HFFc6 (cell line): ENCODE data around the gene AKAP6. TPM values are rescaled to one million over a fixed set of nuclear protein-coding genes. Genes with fewer than 3 reads are reported as not detected.
A peak's percentile ranks its signal among the peaks of the same experiment; 100 is the strongest.

Source experiments
- DNase-seq: peaks from one replicate; pipeline ENCODE4 v3.0.0-alpha.2; 2018
- H3K27ac Mint-ChIP-seq: 2 replicates; pipeline ENCODE4 v1.8.0; 2020; ENCODE audit warnings: mild to moderate bottlenecking, mixed read lengths
- H3K27me3 Mint-ChIP-seq: 2 replicates; pipeline ENCODE4 v1.8.0; 2021; ENCODE audit warnings: mild to moderate bottlenecking, moderate library complexity, mixed read lengths; ENCODE audit not compliant: insufficient read depth
- H3K36me3 Mint-ChIP-seq: 2 replicates; pipeline ENCODE4 v1.8.0; 2021; ENCODE audit warnings: low read depth, mixed read lengths
- H3K4me1 Mint-ChIP-seq: 2 replicates; pipeline ENCODE4 v1.8.0; 2020; ENCODE audit warnings: low read depth, mixed read lengths
- H3K4me3 Mint-ChIP-seq: 2 replicates; pipeline ENCODE4 v1.8.0; 2020; ENCODE audit warnings: mild to moderate bottlenecking, moderate library complexity, mixed read lengths
- H3K9me3 Mint-ChIP-seq: 2 replicates; pipeline ENCODE4 v1.8.0; 2020; ENCODE audit warnings: mild to moderate bottlenecking, mixed read lengths
- total RNA-seq, 6 experiments: library from RNA; stranded (reverse); fragmentation: NEBNext Ultra II Directional; extraction: Animal tissue kit (Norgen Biotek cat#: 25700); gene quantifications; 2 replicates in 1 of 6; 3 replicates in 5 of 6; pipeline ENCODE4 v1.2.3, GENCODE V29; 2021
- TF ChIP-seq, protein P1 (sequence below): fragments of 200-600 bp; sonication (generic); IDR thresholded peaks from 2 replicates; pipeline ENCODE4 v1.5.0; 2021; ENCODE audit warnings: antibody characterized with exemption, mild to moderate bottlenecking

Gene AKAP6
- total RNA-seq, 6 experiments from 2014 or later: 6.1 to 9.8 (median 6.5) TPM

DNA sequence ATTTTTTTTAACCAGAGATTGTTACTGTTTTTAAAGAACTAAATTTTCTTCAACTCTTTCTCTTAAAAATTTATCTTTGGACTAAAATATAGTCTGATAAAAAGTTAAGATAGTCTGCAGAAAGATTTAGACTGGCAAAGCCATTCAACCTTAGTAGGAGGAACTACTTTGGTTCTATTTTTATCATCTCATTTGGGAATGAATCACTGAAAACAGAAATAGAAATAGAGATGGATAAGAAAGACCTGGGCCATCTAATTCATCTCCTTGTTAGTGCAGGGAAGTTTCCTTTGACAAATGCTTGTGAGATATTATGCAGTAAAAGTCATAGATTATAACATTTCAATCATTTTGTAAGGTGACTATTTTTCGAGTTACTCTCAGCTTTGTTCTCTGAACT is 346.3 kb downstream of the AKAP6 start:
- H3K9me3 Mint-ChIP-seq: no peaks in the 10 kb centered on the region
- no peaks in the 10 kb centered on the region; the same call in 1 of the 2 replicates for H3K27me3 Mint-ChIP-seq
- TF ChIP-seq, protein P1, sequence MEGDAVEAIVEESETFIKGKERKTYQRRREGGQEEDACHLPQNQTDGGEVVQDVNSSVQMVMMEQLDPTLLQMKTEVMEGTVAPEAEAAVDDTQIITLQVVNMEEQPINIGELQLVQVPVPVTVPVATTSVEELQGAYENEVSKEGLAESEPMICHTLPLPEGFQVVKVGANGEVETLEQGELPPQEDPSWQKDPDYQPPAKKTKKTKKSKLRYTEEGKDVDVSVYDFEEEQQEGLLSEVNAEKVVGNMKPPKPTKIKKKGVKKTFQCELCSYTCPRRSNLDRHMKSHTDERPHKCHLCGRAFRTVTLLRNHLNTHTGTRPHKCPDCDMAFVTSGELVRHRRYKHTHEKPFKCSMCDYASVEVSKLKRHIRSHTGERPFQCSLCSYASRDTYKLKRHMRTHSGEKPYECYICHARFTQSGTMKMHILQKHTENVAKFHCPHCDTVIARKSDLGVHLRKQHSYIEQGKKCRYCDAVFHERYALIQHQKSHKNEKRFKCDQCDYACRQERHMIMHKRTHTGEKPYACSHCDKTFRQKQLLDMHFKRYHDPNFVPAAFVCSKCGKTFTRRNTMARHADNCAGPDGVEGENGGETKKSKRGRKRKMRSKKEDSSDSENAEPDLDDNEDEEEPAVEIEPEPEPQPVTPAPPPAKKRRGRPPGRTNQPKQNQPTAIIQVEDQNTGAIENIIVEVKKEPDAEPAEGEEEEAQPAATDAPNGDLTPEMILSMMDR: no peak
- peaks cover 5% of the 10 kb centered on the region; the same call in 1 of the 2 replicates for H3K36me3 Mint-ChIP-seq
- peaks cover 18% of the 10 kb centered on the region for H3K4me1 Mint-ChIP-seq
- DNase-seq: no peak
- H3K4me3 Mint-ChIP-seq: no peak overlapping the region
- H3K27ac Mint-ChIP-seq: peak overlapping the region; percentile 11; the same call in 1 of the 2 replicates

DNA sequence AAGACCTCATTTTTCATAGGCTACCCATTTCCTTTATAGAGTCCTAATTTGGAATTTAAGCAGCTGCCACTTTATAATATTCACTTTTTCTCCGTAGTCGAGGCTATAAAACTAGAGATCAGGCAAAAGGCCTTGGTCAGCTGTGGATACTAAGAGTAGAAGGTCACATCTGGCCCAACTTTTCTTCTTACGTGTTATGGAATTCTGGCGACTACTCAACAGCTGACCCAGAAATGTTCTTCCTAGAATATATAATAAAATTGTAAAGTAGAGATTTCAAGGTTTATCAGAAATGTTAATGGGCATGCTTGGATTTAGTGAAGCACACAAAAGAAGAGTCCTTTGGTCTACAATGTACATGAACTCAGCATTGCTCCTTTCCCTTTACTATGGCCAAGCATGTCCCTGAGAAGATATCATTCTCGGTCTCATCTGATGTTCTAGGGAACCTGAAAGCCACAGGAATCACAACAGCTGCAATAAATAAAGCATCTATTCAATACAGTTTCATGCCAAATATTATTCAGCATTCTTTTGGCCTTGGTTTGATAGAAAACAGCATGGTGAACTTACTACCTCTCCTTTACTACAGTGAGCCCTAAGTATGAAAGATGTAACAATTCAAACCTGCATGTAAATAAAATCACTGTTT is 348.2 kb downstream of the AKAP6 start:
- H3K27me3 Mint-ChIP-seq: no peaks in the 10 kb centered on the region; the same call in 1 of the 2 replicates
- H3K36me3 Mint-ChIP-seq: no peaks in the 10 kb centered on the region
- peaks cover 18% of the 10 kb centered on the region for H3K4me1 Mint-ChIP-seq
- no peaks in the 10 kb centered on the region for H3K9me3 Mint-ChIP-seq
- TF ChIP-seq, protein P1: no peak
- no peak for DNase-seq
- no peak overlapping the region for H3K4me3 Mint-ChIP-seq
- H3K27ac Mint-ChIP-seq: no peak overlapping the region

DNA sequence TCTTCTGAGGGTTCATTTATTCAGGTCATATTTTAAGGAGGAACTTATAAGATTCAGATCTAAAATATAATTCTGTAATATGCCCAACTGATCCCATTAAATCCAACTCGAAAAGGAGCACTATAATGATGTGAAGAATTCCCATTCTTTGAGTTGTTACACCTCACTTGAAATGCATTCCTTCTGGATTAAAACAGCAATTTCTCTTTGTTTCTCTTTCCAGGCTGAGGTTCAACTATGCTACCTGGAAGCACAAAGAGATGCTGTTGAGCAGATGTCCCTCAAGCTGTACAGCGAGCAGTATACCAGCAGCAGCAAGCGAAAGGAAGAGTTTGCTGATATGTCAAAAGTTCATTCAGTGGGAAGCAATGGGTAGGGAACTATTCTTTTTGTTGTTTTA is 349.0 kb downstream of the AKAP6 start:
- TF ChIP-seq, protein P1: no peak
- H3K9me3 Mint-ChIP-seq: no peaks in the 10 kb centered on the region
- H3K27me3 Mint-ChIP-seq: no peaks in the 10 kb centered on the region
- H3K36me3 Mint-ChIP-seq: no peaks in the 10 kb centered on the region
- no peak overlapping the region for H3K27ac Mint-ChIP-seq
- H3K4me1 Mint-ChIP-seq: peaks cover 18% of the 10 kb centered on the region
- H3K4me3 Mint-ChIP-seq: no peak overlapping the region
- DNase-seq: no peak

DNA sequence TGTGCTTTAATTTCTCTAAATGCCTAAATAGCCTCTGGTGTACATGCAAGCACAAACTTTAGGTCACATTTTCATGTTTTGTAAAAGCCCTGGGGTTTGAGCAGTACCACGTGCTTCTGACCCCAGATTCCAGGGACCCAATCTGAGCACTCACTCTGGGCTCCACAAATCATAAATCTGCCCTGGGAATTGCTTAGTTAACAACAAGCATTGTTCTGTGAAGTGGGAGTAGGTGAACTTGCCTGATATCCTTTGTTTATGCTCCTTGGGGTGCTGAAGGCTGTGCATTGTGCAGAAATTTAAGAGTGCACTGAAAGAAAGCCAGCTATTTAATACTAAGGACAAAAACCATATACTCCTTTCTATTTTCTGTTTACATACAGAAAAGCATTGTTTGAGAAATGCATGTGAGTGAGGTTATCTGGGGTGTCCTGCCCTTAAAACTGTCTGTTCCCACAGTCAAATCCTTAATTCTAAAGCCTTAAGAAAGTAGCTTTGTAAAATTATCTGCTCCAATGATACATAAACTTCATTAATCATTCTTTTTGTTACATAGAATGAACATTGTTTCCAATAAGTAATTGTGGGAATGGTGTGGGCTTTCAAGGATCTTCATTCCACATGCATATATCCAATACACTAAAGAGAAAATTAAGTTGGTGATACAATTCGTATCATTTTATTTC is 351.0 kb downstream of the AKAP6 start:
- H3K36me3 Mint-ChIP-seq: no peaks in the 10 kb centered on the region
- no peak overlapping the region for H3K27ac Mint-ChIP-seq
- H3K4me1 Mint-ChIP-seq: peaks cover 16% of the 10 kb centered on the region
- no peak overlapping the region for H3K4me3 Mint-ChIP-seq
- no peaks in the 10 kb centered on the region for H3K9me3 Mint-ChIP-seq
- no peaks in the 10 kb centered on the region for H3K27me3 Mint-ChIP-seq
- DNase-seq: no peak
- TF ChIP-seq, protein P1: no peak

DNA sequence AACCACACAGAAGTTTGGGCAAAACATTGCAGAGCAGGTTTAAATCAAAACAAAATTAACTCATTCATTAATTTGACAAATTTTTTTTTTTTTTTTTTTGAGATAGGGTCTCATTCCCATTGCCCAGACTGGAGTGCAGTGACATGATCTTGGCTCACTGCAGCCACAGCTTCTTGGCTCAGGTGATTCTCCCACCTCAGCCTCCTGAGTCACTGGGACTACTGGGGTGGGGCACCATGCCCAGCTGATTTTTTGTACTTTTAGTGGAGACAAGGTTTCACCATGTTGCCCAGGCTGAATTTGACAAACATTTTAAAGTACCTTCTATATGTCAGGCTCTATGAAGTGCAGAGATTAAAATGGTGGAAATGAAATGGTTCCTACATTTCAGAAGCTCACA is 352.5 kb downstream of the AKAP6 start:
- TF ChIP-seq, protein P1: no peak
- no peak overlapping the region for H3K27ac Mint-ChIP-seq
- H3K27me3 Mint-ChIP-seq: no peaks in the 10 kb centered on the region
- no peak overlapping the region for H3K4me3 Mint-ChIP-seq
- DNase-seq: no peak
- peaks cover under 1% of the 10 kb centered on the region for H3K4me1 Mint-ChIP-seq
- H3K36me3 Mint-ChIP-seq: no peaks in the 10 kb centered on the region
- H3K9me3 Mint-ChIP-seq: no peaks in the 10 kb centered on the region
